Colonic mucosa (tissue), 4 donors: ENCODE measurements around the gene PIGU. TPM values are rescaled to one million over a fixed set of nuclear protein-coding genes. Genes with fewer than 3 reads are reported as not detected.

Experiments used
- DNase-seq: peaks from one replicate; pipeline ENCODE4 v3.0.0-alpha.2; 2020
- H3K27ac ChIP-seq: fragments of 200-600 bp; one replicate; pipeline ENCODE4 v1.8.0; 2021
- H3K27me3 ChIP-seq: fragments of 200-600 bp; one replicate; pipeline ENCODE4 v1.8.0; 2021
- H3K36me3 ChIP-seq: fragments of 200-600 bp; one replicate; pipeline ENCODE4 v1.8.0; 2021
- H3K4me1 ChIP-seq: fragments of 200-600 bp; one replicate; pipeline ENCODE4 v1.8.0; 2021; ENCODE audit warnings: mild to moderate bottlenecking
- H3K4me3 ChIP-seq: fragments of 200-600 bp; one replicate; pipeline ENCODE4 v1.8.0; 2021
- H3K9ac ChIP-seq, 2 donors: one replicate each; pipeline ENCODE4 v1.7.0; 2013; ENCODE audit warnings: control low read depth in 2 of 2, low read depth in 2 of 2, low read length in 2 of 2
- H3K9me3 ChIP-seq: fragments of 200-600 bp; one replicate; pipeline ENCODE4 v1.8.0; 2021
- intact Hi-C: fragments of 100-400 bp; cut with DNase I; formaldehyde crosslinking; loops from one replicate; pipeline ENCODE4 v1.14.1; 2022
- total RNA-seq, 2 donors: library from RNA; stranded (reverse); fragmentation: NEBNext Ultra II Directional in 1 of 2; extraction: Animal tissue kit (Norgen Biotek cat#: 25700) in 1 of 2; gene quantifications; one replicate each; pipeline ENCODE4 v1.2.1, GENCODE V29; 2021
- TF ChIP-seq, protein P1 (sequence below): fragments of 200-600 bp; IDR thresholded peaks from one replicate; pipeline ENCODE4 v1.8.0; 2022; ENCODE audit warnings: antibody characterized with exemption, mild to moderate bottlenecking
- donor health status: healthy.
- donor health status: DM: no; HTN: no; CAD: no.
- donor health status: DM: no; HTN: no; CAD: no.

The PIGU gene
- total RNA-seq, 2 donors from 2014 or later, result 22.3 to 32.6 TPM

- H3K9me3 ChIP-seq, result no peaks in the 10 kb centered on the region
- H3K9ac ChIP-seq, result no peak overlapping the region
- no peak overlapping the region for H3K27ac ChIP-seq
- intact Hi-C loops, result loop anchor here (10.0 kb wide), 1 partner anchor 52 kb away; no protein-coding TSS in a partner anchor
- H3K4me3 ChIP-seq, result no peak overlapping the region
- no peaks in the 10 kb centered on the region for H3K27me3 ChIP-seq
- no peaks in the 10 kb centered on the region for H3K36me3 ChIP-seq
- peaks cover 3% of the 10 kb centered on the region for H3K4me1 ChIP-seq
- TF ChIP-seq, protein P1, sequence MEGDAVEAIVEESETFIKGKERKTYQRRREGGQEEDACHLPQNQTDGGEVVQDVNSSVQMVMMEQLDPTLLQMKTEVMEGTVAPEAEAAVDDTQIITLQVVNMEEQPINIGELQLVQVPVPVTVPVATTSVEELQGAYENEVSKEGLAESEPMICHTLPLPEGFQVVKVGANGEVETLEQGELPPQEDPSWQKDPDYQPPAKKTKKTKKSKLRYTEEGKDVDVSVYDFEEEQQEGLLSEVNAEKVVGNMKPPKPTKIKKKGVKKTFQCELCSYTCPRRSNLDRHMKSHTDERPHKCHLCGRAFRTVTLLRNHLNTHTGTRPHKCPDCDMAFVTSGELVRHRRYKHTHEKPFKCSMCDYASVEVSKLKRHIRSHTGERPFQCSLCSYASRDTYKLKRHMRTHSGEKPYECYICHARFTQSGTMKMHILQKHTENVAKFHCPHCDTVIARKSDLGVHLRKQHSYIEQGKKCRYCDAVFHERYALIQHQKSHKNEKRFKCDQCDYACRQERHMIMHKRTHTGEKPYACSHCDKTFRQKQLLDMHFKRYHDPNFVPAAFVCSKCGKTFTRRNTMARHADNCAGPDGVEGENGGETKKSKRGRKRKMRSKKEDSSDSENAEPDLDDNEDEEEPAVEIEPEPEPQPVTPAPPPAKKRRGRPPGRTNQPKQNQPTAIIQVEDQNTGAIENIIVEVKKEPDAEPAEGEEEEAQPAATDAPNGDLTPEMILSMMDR, result no peak
- DNase-seq, result no peak
Observed at GRCh38 chr20:34712525-34713192, 35.8 kb upstream of the PIGU start.

DNA sequence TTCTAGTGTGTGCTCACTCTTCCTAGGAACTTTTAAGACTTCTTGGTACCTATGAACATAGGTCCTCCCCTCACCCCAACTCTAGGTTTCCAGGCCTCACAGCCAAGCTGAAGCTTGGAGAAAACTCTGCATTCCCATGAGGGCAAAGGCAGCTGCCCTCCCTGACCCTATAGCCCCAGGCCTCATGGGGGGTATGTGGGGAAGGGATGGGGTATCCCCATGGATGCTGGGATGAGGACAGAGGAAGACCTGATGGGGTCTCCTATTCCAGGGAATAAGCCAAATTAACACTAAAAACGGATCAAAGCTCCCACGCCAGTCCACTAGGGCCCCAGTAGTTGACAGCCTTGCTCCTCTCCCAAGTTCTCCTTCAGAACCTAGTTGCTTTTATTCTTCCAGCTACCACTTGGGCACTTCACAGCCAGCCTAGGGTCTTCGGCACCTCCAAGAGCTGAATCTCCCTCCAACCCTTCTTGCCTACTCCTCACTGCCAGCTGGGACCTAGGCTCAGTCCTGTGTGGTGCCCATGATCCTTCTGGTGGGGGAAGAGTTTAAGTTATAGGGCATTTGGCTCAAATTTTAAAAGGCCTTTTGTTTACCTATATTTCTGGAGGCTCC, 35.0 kb upstream of the PIGU start:
- H3K4me3 ChIP-seq, result no peak overlapping the region
- peaks cover 3% of the 10 kb centered on the region for H3K4me1 ChIP-seq
- no peaks in the 10 kb centered on the region for H3K9me3 ChIP-seq
- H3K36me3 ChIP-seq, result no peaks in the 10 kb centered on the region
- no peaks in the 10 kb centered on the region for H3K27me3 ChIP-seq
- intact Hi-C loops, result loop anchor here (10.0 kb wide), 1 partner anchor 53 kb away; no protein-coding TSS in a partner anchor
- TF ChIP-seq, protein P1, result no peak
- H3K27ac ChIP-seq, result no peak overlapping the region
- no peak overlapping the region for H3K9ac ChIP-seq
- no peak for DNase-seq

GRCh38 chr20:34710861-34711574, 34.1 kb upstream of the PIGU start:
- Histone ChIP-seq H3K9ac (no peak overlapping the region), H3K4me1 (peaks cover 3% of the 10 kb centered on the region), H3K27ac (no peak overlapping the region), H3K4me3 (no peak overlapping the region), H3K9me3 (no peaks in the 10 kb centered on the region), H3K36me3 (no peaks in the 10 kb centered on the region), H3K27me3 (no peaks in the 10 kb centered on the region)
- TF ChIP-seq, protein P1, result no peak
- DNase-seq, result no peak
- intact Hi-C loops, result loop anchor here (10.0 kb wide), 1 partner anchor 54 kb away; no protein-coding TSS in a partner anchor

GRCh38 chr20:34710568-34710839, 33.6 kb upstream of the PIGU start:
- Histone ChIP-seq H3K4me1 (peaks cover 6% of the 10 kb centered on the region), H3K27ac (no peak overlapping the region), H3K9ac (peak overlapping the region in 1 of 2 donors; percentile 75)

More at GRCh38 chr20:34710568-34710839, 33.6 kb upstream of the PIGU start:
- TF ChIP-seq, protein P1, result no peak
- no peak for DNase-seq
- no peaks in the 10 kb centered on the region for H3K27me3 ChIP-seq
- no peaks in the 10 kb centered on the region for H3K36me3 ChIP-seq
- intact Hi-C loops, result loop anchor here (10.0 kb wide), 1 partner anchor 54 kb away; no protein-coding TSS in a partner anchor
- no peak overlapping the region for H3K4me3 ChIP-seq
- no peaks in the 10 kb centered on the region for H3K9me3 ChIP-seq
